HG02571 (cell line): ENCODE measurements around the gene SAYSD1.

Source experiments
- ATAC-seq: cut with Tn5 transposase; IDR thresholded peaks from one replicate; pipeline ENCODE4 v1.9.1; 2021; ENCODE audit warnings: mild to moderate bottlenecking, moderate library complexity; ENCODE audit not compliant: unreplicated experiment

The SAYSD1 gene

GRCh38 chr6:39108041-39108839 is 6.7 kb downstream of the SAYSD1 start:
- ATAC-seq: no peak

GRCh38 chr6:39107641-39108040 is 7.3 kb downstream of the SAYSD1 start:
- ATAC-seq: no peak

DNA sequence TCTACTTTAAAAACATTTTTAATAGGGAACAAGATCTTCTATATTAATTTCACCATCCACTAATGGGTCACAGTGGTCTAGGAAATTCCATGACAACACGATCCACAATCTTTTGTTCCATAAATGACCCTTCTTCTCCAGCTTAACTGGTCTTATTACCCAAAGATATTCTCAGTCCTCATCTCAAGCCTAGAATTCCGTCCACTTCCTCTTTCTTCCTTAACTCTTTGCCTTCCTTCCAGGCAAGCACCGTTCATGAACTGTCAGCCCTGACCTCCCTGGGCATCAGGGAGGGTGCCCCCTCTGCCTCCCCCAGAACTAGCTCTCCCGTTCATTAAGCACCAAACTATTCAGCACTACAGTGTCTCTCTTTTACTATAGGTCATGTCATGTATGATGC is 8.0 kb downstream of the SAYSD1 start:
- no peak for ATAC-seq

- no peak for ATAC-seq
These were observed 10.5 kb downstream of the SAYSD1 start for GRCh38 chr6:39104528-39104927.

DNA sequence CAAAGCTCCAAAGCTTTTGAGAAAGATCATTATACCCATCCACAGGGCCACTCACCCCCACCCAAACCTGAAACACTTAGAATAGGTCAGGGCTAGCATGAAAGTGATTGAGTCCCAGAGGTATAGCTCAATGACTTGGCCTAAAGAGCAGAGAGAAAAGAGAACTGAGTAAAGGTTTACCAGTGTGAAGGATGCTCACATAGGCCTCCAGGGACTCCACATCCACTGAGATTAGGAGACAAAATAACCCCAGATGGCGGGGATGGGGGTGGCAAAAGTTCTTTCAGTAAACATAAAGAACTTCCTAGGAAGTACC is 12.2 kb downstream of the SAYSD1 start:
- ATAC-seq: no peak

- no peak for ATAC-seq
These were observed 12.7 kb downstream of the SAYSD1 start for GRCh38 chr6:39102071-39102820.

DNA sequence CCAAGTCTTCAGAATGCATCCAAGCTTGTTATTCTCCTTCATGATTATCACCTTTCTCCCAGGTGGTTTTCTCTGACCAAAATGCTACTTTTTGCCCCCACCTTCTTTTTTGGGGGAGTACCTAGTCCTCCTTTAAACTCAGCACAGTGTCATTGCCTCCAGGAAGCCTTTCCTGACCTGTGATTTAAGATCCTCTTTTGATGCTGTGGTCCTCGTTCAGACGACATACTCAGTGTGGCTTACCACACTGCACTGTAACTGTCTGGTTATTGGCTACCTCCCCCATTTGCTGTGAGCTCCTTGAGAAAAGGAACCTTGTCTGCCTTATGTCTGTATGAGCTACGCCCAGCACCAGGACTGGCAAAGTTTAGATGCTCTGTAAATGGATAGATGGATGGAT is 14.6 kb downstream of the SAYSD1 start:
- no peak for ATAC-seq

GRCh38 chr6:39095578-39095977 is 19.4 kb downstream of the SAYSD1 start:
- ATAC-seq: no peak

DNA sequence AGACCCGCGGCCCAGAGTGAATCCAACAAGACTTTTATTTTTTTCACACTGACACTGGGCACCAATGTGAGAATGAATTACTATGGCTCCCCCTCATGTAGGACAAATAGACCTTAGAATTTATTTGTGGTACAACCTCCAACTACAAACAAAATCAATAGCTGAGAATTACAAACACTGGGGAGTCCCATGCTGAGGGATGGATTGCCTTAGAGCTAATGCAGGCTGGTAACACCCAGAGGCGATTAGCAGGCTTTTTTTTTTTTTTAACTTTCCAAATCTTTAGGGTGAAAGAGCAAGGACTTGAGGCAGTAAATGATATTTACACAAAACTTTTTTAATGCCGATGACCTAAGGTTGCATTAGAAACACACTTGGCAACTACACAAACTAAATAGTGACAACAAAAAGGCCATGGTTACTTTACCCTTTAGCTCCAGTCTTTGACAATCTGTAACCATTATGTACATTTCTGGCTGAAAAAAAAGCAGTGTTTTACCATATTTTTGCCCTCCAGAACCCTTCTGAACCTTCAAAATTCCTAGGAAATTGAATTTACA is 21.8 kb downstream of the SAYSD1 start:
- ATAC-seq: no peak

DNA sequence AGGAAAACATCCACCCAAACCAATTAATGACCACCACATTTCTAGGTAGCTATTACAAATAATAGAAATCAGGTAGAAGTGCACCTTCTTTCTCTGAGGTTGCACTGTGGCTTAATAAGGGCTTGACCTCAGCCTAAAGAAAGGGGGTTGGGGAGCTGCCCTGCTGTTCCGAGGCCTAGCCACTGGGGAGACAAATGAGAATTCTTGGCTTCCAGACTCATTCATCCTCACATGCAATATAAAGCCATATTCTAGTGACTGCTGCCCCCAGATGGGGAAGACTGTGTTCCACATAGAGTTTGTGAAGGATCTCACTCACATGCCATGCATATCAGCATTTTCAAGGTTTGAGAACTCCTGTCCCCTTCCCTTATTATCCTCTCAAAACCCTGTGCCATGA is 22.9 kb downstream of the SAYSD1 start:
- ATAC-seq: no peak

GRCh38 chr6:39091220-39091619 is 23.8 kb downstream of the SAYSD1 start:
- ATAC-seq: no peak

GRCh38 chr6:39090036-39090435 is 24.9 kb downstream of the SAYSD1 start:
- ATAC-seq: no peak

GRCh38 chr6:39088331-39088730 is 26.7 kb downstream of the SAYSD1 start:
- ATAC-seq: no peak

GRCh38 chr6:39087197-39087596 is 27.8 kb downstream of the SAYSD1 start:
- no peak for ATAC-seq

- ATAC-seq: no peak
These were observed 28.3 kb downstream of the SAYSD1 start for GRCh38 chr6:39086711-39087110.

DNA sequence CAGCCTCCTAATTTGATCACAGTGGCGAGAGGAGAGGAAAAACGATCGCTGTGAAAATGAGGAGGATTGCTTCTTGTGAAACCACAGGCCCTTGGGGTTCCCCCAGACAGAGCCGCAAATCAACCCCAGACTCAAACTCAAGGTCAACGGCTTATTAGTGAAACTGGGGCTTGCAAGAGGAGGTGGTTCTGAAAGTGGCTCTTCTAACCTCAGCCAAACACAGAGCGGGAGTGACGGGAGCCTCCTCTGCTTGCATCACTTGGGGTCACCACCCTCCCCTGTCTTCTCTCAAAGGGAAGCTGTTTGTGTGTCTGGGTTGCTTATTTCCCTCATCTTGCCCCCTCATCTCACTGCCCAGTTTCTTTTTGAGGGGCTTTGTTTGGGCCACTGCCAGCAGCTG is 28.7 kb downstream of the SAYSD1 start:
- peak; percentile 81 for ATAC-seq

DNA sequence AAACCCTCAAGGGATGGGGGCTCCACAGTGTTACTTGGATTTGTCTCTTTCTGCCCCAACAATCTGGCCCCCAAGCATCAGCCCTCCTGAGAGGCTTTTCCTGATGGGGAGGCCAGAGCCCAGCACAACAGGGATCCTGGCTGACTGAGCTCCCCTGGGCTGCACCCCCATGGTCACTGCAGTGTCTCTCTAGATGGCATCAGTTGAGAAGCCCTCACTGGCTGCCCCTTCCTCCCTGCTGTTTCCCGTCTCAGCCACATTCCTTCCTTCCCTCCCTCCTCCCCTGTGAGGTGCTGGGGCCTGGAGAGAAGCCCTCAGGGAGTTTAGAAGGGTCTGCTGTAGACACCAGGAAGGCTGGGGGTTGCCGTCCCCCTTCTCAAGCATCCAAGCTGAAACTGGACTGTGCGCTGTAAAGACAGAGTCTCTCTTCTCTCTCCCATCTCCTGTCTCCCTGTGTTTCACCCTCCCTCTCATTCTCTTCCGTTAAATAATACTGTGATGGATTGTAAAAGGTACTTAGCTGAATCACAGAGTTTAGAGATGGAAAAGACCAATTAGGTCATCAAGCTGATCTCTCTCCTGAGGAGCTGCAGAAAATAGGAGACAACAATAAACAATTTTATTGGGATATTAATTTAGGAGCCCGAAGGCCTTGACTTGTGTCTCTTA is 29.7 kb downstream of the SAYSD1 start:
- no peak for ATAC-seq

DNA sequence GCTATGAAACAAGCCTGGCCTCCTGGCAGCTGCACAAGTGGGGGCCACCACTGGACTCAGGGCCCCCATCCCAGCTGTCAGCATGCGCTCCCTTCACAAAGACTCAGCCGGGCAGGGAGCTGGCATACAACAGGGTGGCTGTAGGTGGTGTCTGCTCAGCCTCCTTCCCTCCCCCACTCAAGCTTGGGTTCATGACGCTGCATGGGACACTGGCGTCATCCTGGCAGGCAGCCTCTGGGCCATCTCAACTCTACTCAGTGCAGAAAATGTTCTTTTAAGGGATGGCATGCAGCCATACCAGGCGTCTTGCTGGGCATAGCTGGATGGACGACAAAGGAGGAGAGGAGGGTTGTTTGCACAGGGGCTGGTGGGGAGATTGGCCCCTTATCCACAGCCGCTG is 30.5 kb downstream of the SAYSD1 start:
- no peak for ATAC-seq

GRCh38 chr6:39083231-39083634 is 31.8 kb downstream of the SAYSD1 start:
- ATAC-seq: no peak

DNA sequence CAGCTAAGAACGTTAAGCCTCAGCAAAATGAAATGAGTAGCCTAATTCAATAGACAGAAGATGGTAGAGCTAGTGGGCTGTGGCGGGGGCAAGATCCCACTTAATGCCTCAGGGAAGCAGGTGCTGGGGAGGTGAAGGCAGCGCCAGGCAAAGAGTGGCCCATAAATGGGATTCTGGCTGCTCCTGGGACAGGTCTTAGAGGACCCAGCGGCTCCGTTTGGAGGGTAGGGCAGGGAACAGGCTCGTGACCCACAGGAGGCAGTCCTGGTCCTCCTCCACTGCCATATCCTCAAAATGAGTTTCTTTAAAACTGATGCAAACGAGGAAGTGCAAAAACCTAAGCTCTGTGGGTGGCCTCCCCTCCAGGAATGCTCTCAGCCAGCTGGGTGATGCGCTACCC is 32.7 kb downstream of the SAYSD1 start:
- ATAC-seq: no peak

- no peak for ATAC-seq
These were observed 34.6 kb downstream of the SAYSD1 start for GRCh38 chr6:39080246-39080875.
